ENCODE results near the gene B3GNT8. TPM values are rescaled to one million over a fixed set of nuclear protein-coding genes. Genes with fewer than 3 reads are reported as not detected.

B3GNT8 gene
- total and polyA plus RNA-seq, 2 donors (not counting 1 experiment from before 2014, with no cell fraction given) = 0.27 TPM; not detected in 1

DNA sequence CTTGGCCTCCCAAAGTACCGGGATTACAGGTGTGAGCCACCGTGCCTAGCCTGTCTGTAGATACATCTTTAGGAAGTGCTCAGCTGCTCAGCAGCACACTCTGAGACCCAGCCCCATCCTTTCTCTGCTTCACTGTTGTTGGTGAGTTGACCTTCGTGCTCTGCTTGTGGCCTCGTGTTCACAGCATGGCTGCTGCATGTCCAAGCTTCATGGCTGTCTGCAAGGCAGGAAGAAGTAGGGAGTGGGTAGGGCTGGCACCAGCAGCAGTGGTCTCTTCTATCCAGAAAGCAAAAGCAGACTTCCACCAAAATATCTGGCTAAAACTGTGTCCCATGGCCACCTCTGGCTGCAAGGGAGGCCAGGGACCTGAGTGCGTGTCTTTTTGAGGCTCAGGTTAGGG is 14.2 kb downstream of the B3GNT8 start:
- H2AFZ ChIP-seq (ENCODE audit: insufficient read depth, low read depth, low read length, poor library complexity, severe bottlenecking) = no peak overlapping the region
- H3K4me1 ChIP-seq (ENCODE audit: control insufficient read depth in 2 of 2, insufficient read depth in 2 of 2, low read length in 2 of 2) = peaks cover 6 to 9% of the 10 kb centered on the region in 2 donors
- intact Hi-C loops (cut with micrococcal nuclease) = no loop called here
- H3K4me3 Mint-ChIP-seq = no peak overlapping the region
- H3K4me2 ChIP-seq (replicated peaks; ENCODE audit: low read depth, low read length, poor library complexity, severe bottlenecking) = no peak overlapping the region
- peaks cover 10% of the 10 kb centered on the region for H3K4me1 Mint-ChIP-seq
- no peak overlapping the region for H3K4me3 ChIP-seq (ENCODE audit: control extremely low read depth in 1 of 5, extremely low read depth in 1 of 5, insufficient read depth in 1 of 5, low read depth in 2 of 5, low read length in 4 of 5)
- H3K27ac Mint-ChIP-seq = no peak overlapping the region
- H4K20me1 ChIP-seq (ENCODE audit: control insufficient read depth, insufficient read depth, low read length, poor library complexity, severe bottlenecking) = no peaks in the 10 kb centered on the region
- DNase-seq (no peak), ATAC-seq (ENCODE audit: low read depth) (no peak)
- peaks cover 26% of the 10 kb centered on the region for H3K79me2 ChIP-seq (ENCODE audit: control insufficient read depth, insufficient read depth, low read length)
- no peak overlapping the region for H3K9ac ChIP-seq (ENCODE audit: low read length)
- no peaks in the 10 kb centered on the region for H3K27me3 Mint-ChIP-seq
- H3K36me3 ChIP-seq (replicated peaks in 1 of 2; ENCODE audit: control extremely low read depth in 1 of 2, control insufficient read depth in 1 of 2, extremely low read depth in 1 of 2, insufficient read depth in 2 of 2, low read length in 1 of 2) = peaks cover 0 to 43% of the 10 kb centered on the region in 2 experiments
- no peak overlapping the region for H3K27ac ChIP-seq (ENCODE audit: low read length in 2 of 2)
- no peaks in the 10 kb centered on the region for H3K27me3 ChIP-seq (replicated peaks in 1 of 4; ENCODE audit: control extremely low read depth in 1 of 4, control insufficient read depth in 3 of 4, insufficient read depth in 4 of 4, low read length in 3 of 4)
- CTCF ChIA-PET = interaction anchor here (0.7 kb wide), 1 partner anchor 28 kb away, joined by 3 read pairs; no protein-coding TSS in a partner anchor
- WGBS (ENCODE audit: insufficient coverage) = 97% methylated on average over 4 of the region's 5 CpGs
- TF ChIP-seq EZH2 (IDR thresholded peaks at IDR 0.05; ENCODE audit: borderline replicate concordance, insufficient read depth, low read depth, low read length, poor library complexity, severe bottlenecking) (no peak), CTCF (IDR thresholded peaks at IDR 0.05) (no peak)
- no peaks in the 10 kb centered on the region for H3K9me3 ChIP-seq (ENCODE audit: control extremely low read depth in 1 of 3, control insufficient read depth in 2 of 3, insufficient read depth in 1 of 3, low read length in 2 of 3)
- H3K9me3 Mint-ChIP-seq (ENCODE audit: insufficient read depth) = no peaks in the 10 kb centered on the region
- POLR2A ChIA-PET = no interaction called here

GRCh38 chr19:41411968-41412265 is 15.3 kb downstream of the B3GNT8 start:
- Histone ChIP-seq H2AFZ (ENCODE audit: insufficient read depth, low read depth, low read length, poor library complexity, severe bottlenecking) (no peak overlapping the region), H3K9me3 (ENCODE audit: control extremely low read depth in 1 of 3, control insufficient read depth in 2 of 3, insufficient read depth in 1 of 3, low read length in 2 of 3) (no peaks in the 10 kb centered on the region), H3K79me2 (ENCODE audit: control insufficient read depth, insufficient read depth, low read length) (peaks cover 26% of the 10 kb centered on the region), H4K20me1 (ENCODE audit: control insufficient read depth, insufficient read depth, low read length, poor library complexity, severe bottlenecking) (no peaks in the 10 kb centered on the region), H3K27me3 (replicated peaks in 1 of 4; ENCODE audit: control extremely low read depth in 1 of 4, control insufficient read depth in 3 of 4, insufficient read depth in 4 of 4, low read length in 3 of 4) (no peaks in the 10 kb centered on the region), H3K4me1 (ENCODE audit: control insufficient read depth in 2 of 2, insufficient read depth in 2 of 2, low read length in 2 of 2) (peaks cover 6 to 9% of the 10 kb centered on the region in 2 donors), H3K27ac (ENCODE audit: low read length in 2 of 2) (no peak overlapping the region), H3K36me3 (replicated peaks in 1 of 2; ENCODE audit: control extremely low read depth in 1 of 2, control insufficient read depth in 1 of 2, extremely low read depth in 1 of 2, insufficient read depth in 2 of 2, low read length in 1 of 2) (peaks cover 0 to 39% of the 10 kb centered on the region in 2 experiments), H3K4me2 (replicated peaks; ENCODE audit: low read depth, low read length, poor library complexity, severe bottlenecking) (no peak overlapping the region), H3K4me3 (ENCODE audit: control extremely low read depth in 1 of 5, extremely low read depth in 1 of 5, insufficient read depth in 1 of 5, low read depth in 2 of 5, low read length in 4 of 5) (no peak overlapping the region), H3K9ac (ENCODE audit: low read length) (no peak overlapping the region)
- ChIA-PET CTCF (no interaction called here), POLR2A (no interaction called here)
- no peaks in the 10 kb centered on the region for H3K9me3 Mint-ChIP-seq (ENCODE audit: insufficient read depth)
- WGBS (ENCODE audit: insufficient coverage) = 93% methylated on average over 11 of the region's 11 CpGs
- intact Hi-C loops (cut with micrococcal nuclease) = no loop called here
- TF ChIP-seq EZH2 (IDR thresholded peaks at IDR 0.05; ENCODE audit: borderline replicate concordance, insufficient read depth, low read depth, low read length, poor library complexity, severe bottlenecking) (no peak), CTCF (IDR thresholded peaks at IDR 0.05) (no peak)
- no peak overlapping the region for H3K4me3 Mint-ChIP-seq
- no peaks in the 10 kb centered on the region for H3K27me3 Mint-ChIP-seq
- peaks cover 16% of the 10 kb centered on the region for H3K4me1 Mint-ChIP-seq
- ATAC-seq (ENCODE audit: low read depth) = no peak
- DNase-seq = no peak
- H3K27ac Mint-ChIP-seq = no peak overlapping the region
